ENCODE data around the gene PCDH15.

The PCDH15 gene

GRCh38 chr10:54363390-54363789 lies 437.6 kb downstream of the PCDH15 start:
- no peak for DNase-seq

DNA sequence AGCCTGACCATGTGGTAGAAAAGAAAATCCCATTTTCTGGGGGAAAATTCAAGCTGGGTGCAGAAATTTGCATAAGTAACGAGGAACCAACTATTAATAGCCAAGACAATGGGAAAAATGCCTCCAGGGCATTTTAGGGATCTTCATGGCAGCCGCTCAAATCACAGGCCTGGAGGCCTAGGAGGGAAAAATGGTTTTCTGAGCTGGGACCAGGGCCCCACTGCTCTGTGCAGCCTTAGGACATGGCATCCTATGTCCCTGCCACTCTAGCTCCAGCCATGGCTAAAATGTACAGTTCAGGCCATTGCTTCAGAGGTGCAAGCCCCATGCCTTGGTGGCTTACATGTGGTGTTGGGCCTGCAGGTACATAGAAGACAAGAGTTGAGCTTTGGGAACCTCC lies 459.0 kb downstream of the PCDH15 start:
- no peak for DNase-seq

GRCh38 chr10:54335296-54335695 lies 465.7 kb downstream of the PCDH15 start:
- no peak for DNase-seq

- no peak for DNase-seq
Observed at GRCh38 chr10:54319341-54319740, 481.7 kb downstream of the PCDH15 start.

DNA sequence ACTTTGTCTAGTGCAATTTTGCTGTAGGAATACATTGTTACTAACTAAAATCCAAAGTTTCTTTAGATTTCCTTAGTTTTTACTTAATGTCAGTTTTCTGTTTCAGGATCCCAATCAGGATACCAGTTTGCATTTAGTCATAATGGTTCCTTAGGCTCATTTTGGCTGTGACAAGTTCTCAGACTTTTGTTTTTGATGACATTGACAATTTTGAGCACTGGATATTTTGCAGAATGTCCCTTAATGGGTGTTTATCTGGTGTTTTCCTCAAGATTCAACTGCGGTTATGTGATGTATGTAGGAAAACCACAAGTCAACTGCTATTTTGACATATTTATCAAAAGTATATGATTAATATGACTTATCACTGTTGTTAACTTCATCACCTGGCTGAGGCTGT lies 482.6 kb downstream of the PCDH15 start:
- no peak for DNase-seq

GRCh38 chr10:54314430-54314829 lies 486.6 kb downstream of the PCDH15 start:
- DNase-seq: no peak

- no peak for DNase-seq
Observed at GRCh38 chr10:54284526-54285193, 516.4 kb downstream of the PCDH15 start.

- DNase-seq: no peak
Observed at GRCh38 chr10:54282012-54282411, 519.0 kb downstream of the PCDH15 start.

- no peak for DNase-seq
Observed at GRCh38 chr10:54266395-54266794, 534.6 kb downstream of the PCDH15 start.

GRCh38 chr10:54262726-54263125 lies 538.3 kb downstream of the PCDH15 start:
- no peak for DNase-seq

- no peak for DNase-seq
Observed at GRCh38 chr10:54259104-54259503, 541.9 kb downstream of the PCDH15 start.

DNA sequence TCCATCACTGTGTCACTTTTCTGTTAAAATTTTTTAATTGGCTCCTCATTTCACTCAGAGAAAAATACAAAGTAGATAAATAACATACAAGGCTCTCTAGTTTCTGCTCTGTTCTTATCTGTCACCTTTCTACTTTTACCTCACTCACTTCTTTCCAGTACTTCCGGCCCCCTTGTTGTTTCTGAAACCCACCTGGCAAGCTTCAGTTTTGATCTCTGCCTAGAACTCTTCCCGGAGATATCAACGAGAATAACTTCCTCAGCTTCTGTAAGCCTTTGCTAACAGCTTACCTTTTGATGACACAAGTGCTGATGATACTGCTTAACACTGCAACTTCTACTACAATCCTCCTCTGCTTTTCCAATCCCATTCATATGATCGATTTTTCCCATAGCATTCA lies 566.2 kb downstream of the PCDH15 start:
- no peak for DNase-seq

DNA sequence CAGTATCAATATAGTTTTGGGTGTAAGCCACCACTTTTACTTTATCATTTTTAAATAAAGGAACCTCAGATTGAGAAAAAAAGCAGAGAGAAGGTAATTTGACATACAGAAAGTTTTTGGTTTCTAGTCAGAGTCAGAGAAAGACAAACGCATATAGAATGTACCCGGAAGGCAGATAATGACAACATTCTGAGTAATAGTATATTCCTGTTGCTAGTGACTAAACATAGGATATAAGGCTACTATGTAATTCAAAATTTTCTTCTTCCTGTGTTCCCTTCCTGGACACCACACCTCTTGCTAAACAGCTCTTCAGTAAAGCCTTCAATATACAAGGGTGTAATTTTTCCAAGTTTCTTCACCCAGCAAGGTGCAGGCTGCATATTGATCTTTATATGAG lies 597.6 kb downstream of the PCDH15 start:
- no peak for DNase-seq

DNA sequence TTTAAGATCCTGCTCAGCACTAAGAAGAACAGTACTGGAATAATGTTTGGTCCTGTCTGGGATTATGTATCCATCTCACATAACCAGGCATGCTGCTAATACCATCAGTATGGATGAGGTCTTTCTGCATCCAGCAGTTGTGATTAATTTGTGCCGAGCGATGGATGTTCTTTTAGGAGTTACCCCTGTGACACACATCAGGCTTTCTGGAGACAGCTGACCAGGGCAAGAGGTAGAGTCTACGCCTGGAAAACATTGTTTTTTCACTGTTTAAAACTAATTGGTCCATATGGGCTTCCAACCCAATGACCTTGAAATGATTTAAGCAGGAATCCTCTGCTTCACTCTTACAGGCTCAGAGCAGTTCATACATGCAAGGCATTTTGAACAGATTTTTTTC lies 603.0 kb downstream of the PCDH15 start:
- DNase-seq: no peak

GRCh38 chr10:54194806-54195205 lies 606.2 kb downstream of the PCDH15 start:
- no peak for DNase-seq

DNA sequence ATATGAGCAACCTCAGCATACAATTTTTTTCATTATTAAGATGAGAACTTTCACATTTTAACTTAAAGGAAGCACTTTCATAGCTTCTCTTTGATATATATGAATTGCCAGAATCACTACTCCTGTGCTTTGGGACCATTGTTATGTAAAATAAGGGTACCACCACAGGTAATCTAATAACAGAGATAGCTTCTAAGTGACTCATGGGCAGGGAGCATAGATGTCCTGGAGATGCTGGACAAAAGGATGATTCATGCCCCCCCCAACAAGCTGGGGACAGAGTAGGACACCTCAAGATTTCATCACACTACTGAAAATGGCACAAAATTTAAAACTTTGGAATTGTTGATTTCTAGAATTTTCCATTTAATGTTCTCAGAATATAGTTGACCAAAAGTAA lies 641.1 kb downstream of the PCDH15 start:
- DNase-seq: no peak

- no peak for DNase-seq
Observed at GRCh38 chr10:54148508-54148907, 652.5 kb downstream of the PCDH15 start.

DNA sequence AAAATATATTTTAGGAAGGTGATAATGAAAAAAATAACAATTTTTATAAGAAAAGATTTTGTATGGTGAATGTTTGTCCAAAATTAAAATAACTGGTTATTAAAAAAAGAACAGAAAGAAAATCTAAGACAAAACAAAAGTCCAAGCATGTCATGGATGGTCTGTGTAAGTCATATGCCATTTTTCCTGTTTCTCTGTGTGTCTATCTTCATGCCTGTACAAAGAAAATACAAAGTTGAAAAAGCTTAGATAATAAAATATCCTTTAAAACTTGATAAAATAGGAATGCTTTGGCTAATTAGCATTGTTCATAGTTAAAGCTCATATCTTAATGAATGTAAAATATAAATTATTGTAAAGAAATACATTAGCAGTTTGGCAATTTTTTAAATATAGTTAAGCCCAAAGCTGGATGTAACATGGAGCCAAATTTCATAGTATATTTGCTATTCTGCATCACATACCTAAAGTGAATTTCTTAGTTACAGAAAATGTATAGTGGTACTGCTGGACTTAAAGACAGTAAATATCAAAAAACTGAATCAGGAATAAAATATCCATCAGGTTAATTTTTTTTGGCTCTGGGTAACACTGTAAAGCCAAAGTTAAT lies 661.1 kb downstream of the PCDH15 start:
- DNase-seq: no peak

DNA sequence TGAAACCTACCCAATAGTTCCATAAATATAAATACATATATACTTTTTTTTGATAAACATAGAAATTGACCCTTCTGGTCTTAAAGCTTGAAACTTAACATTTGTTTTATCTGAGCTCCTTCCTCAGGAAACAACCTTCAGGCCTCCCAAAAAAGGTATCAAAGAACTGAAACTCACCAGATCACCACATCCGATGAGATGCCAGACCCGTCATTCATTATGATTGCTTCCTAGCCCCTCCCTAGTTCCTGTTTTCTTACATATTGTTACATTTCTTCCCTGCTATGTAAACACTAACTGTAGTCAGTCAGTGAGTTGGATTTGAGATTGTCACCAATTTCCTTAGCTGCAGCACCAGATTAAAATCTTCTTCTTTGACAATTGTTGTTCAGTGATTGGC lies 663.6 kb downstream of the PCDH15 start:
- DNase-seq: no peak

DNA sequence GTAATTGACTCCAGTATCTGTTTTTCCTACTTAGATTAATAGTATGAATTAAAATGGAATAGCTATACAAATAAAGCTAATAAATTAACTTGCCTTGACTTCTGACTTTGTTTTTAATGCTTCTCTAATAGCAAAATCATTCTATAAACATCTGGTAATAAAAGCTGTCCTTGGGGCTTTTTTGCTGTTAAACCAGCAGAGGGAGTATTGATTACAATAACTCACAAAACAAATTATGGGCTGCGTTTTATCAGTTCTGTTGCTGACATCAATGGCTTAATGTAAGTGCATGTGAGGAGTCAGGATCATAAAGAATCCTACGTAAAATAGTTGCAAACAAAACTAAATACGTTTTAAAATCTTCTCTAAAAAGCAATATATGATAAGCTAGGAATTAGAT lies 667.8 kb downstream of the PCDH15 start:
- no peak for DNase-seq

- no peak for DNase-seq
Observed at GRCh38 chr10:54131833-54132232, 669.2 kb downstream of the PCDH15 start.

DNA sequence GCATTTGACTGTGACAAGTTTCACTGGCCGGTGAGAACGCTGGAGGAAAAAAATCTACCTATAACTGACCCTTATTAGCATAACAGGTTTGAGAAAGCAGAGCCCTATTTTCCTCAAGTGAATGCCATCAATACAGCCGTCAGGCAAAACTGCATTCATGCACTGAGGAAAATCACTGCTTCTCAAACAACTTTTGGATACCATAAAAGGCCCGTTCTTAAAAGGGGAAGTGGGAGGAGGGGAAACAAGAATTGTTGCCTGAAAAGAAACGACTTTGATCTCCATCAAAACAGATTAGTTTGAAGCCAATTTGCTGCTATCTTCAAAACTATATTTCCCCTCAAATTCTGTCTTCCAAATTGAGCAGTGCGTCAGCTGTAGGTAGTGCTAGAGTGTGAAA lies 670.6 kb downstream of the PCDH15 start:
- no peak for DNase-seq

DNA sequence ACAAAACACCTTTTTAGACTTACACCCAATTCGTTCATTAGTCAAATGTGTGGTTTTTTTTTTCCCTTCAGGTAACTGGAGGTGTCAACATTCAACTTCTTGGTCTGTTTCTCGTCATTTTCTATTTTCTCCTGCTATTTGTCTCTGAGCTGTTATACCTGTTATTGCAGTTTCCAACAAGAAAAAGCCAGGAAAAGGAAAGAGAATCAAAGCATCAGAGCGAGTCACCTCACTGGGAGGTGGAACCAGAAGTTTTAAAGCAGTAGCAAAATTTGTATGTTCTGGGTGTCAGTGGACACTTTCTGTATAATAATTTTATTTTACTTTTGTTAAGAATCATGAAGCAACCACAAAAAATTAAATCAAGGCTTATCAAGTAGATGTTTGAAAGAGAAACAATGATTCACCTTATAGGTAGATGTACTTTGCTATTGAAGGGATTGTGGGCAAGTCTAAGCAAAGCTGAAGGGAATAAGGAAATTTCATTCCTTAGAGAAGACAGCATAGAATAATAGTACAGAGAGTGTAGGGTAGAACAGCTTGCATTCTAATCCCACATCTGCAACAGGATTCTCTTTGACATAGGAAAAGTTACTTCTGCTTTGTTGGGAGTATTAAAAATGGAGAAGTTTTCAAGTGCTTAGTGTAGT lies 675.8 kb downstream of the PCDH15 start:
- no peak for DNase-seq

- DNase-seq: no peak
Observed at GRCh38 chr10:54124209-54124885, 676.7 kb downstream of the PCDH15 start.

Measured in NCI-H1048 (cell line).